Heart left ventricle (tissue), 13 donors: ENCODE results near the gene SCAMP3.

Experiments
- POLR2A ChIP-seq, 2 donors: fragments of 450-650 bp; IDR thresholded peaks; one replicate each; pipeline ENCODE4 v1.6.1; 2017; ENCODE audit warnings: antibody characterized with exemption in 2 of 2, mild to moderate bottlenecking in 2 of 2, moderate library complexity in 2 of 2
- TF ChIP-seq, protein P1 (sequence below), 12 donors: fragments of 200-600 bp; sonication (generic) in 4 of 12; IDR thresholded peaks; one replicate each; pipeline versions ENCODE4 v1.5.0 to v1.8.0; 2018 to 2022; ENCODE audit warnings: antibody characterized with exemption in 12 of 12, mild to moderate bottlenecking in 5 of 12
- donor health status: ischemic (EF 13 %, LVEDD 7.1; RV severe dilation, severe dysfunction).
- donor health status: DM: no; HTN: yes; CAD: no.
- donor health status: DM: no; HTN: no; CAD: no.
- donor health status: ischemic (EF 25% LVEDD 6.9; RV normal size, moderate dysfunction).
- donor health status: ischemic (EF 25% LVEDD 5.7; RV mildly dilated, moderate dysfunction).
- donor health status: ischemic (EF 35%, LVEDD 5.7; RV mildly dilated, moderate dysfunction).
- donor health status: nonischemic (EF 11% LVEDD 7.7; RV severe dilation, severe dysfunction).
- donor health status: DM: yes; HTN: yes; CAD: no.
- donor health status: PGD.
- donor health status: ischemic (EF 29% LVEDD 5.4; RV normal size, mild dysfunction).
- donor health status: nonischemic (EF 23%, LVEDD 6.1; RV moderate dilation, normal function).

DNA sequence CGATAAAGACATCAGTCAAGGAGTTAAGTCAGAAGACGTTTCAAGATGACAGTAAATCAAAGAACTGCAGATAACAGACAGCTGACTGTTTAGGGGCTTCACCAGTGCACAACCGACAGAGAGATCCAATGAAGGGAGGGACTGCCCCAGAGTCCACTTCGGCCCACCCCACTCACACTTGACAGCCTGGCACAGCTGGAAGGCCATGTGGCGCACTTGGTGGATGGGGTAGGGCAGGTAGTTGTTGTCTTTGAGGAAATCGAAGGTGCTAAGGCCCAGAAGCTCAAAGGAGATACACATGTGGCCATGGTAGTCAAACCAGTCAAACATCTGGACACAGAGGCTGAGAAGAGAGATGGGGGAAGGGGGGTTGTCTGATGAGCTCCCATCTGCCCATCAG, 4.4 kb upstream of the SCAMP3 start:
- TF ChIP-seq, protein P1, sequence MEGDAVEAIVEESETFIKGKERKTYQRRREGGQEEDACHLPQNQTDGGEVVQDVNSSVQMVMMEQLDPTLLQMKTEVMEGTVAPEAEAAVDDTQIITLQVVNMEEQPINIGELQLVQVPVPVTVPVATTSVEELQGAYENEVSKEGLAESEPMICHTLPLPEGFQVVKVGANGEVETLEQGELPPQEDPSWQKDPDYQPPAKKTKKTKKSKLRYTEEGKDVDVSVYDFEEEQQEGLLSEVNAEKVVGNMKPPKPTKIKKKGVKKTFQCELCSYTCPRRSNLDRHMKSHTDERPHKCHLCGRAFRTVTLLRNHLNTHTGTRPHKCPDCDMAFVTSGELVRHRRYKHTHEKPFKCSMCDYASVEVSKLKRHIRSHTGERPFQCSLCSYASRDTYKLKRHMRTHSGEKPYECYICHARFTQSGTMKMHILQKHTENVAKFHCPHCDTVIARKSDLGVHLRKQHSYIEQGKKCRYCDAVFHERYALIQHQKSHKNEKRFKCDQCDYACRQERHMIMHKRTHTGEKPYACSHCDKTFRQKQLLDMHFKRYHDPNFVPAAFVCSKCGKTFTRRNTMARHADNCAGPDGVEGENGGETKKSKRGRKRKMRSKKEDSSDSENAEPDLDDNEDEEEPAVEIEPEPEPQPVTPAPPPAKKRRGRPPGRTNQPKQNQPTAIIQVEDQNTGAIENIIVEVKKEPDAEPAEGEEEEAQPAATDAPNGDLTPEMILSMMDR (IDR thresholded peaks at IDR 0.05) = no peak
- TF ChIP-seq POLR2A (IDR thresholded peaks at IDR 0.05) = no peak
